ENCODE measurements around the gene CHMP6. TPM values are rescaled to one million over a fixed set of nuclear protein-coding genes. Genes with fewer than 3 reads are reported as not detected.

The CHMP6 gene
- total RNA-seq, 2 experiments from 2014 or later: 7.9 to 23.8 TPM

- Histone ChIP-seq H3K4me1 (ENCODE audit: insufficient read depth, low read length, poor library complexity, severe bottlenecking) (peaks cover 5% of the 10 kb centered on the region), H4K20me1 (ENCODE audit: insufficient read depth, low read length) (0 out of 2 replicates have a peak, but pooled peaks cover 4% of the 10 kb centered on the region), H3K9me2 (ENCODE audit: insufficient read depth, low read length) (no peaks in the 10 kb centered on the region), H3K27ac (ENCODE audit: low read depth, low read length, poor library complexity, severe bottlenecking) (no peak within 1 kb of the TSS), H3K79me2 (ENCODE audit: insufficient read depth, low read depth, low read length) (no peaks in the 10 kb centered on the region), H3K36me3 (ENCODE audit: insufficient read depth, low read length) (no peaks in the 10 kb centered on the region), H3K4me2 (ENCODE audit: low read length) (peak within 1 kb of the TSS; percentile 74), H3K4me3 (ENCODE audit: low read depth, low read length, poor library complexity, severe bottlenecking) (peak within 1 kb of the TSS; percentile 72), H3K9me3 (ENCODE audit: low read length) (no peaks in the 10 kb centered on the region), H2AFZ (ENCODE audit: low read length) (no peak within 1 kb of the TSS)
- TF ChIP-seq EZH2phosphoT487 (IDR thresholded peaks at IDR 0.05; ENCODE audit: borderline replicate concordance, low read depth, low read length): no peak
- peak; percentile 51 for TF ChIP-seq CTCF (conservative IDR thresholded peaks at IDR 0.05; ENCODE audit: low read length)
- BruUV-seq (replicated peaks): no TSS peak
- ChIA-PET POLR2A (no interaction called here), CTCF (ENCODE audit: unreplicated experiment) (interaction anchor here (0.5 kb wide), 1 partner anchor 11 kb away, joined by 3 read pairs; no protein-coding TSS in a partner anchor)
- intact Hi-C loops (cut with micrococcal nuclease; ENCODE audit: unreplicated experiment): no loop called here
- peak; percentile 96 for DNase-seq (ENCODE audit: low spot score)
Measured at GRCh38 chr17:81034779-81035520, 43.3 kb downstream of the CHMP6 start, which contains the start of gene BAIAP2. Gene BAIAP2, plus strand, starts transcription at chr17:81035151. Its CDS starts 104 bp downstream, at chr17:81035255.

- BruUV-seq (replicated peaks): no TSS peak
- CTCF ChIA-PET (ENCODE audit: unreplicated experiment): interaction anchor here (0.5 kb wide), 1 partner anchor 10 kb away, joined by 3 read pairs; no protein-coding TSS in a partner anchor
- H4K20me1 ChIP-seq (ENCODE audit: insufficient read depth, low read length): 0 out of 2 replicates have a peak, but pooled peaks cover 4% of the 10 kb centered on the region
- H3K9me2 ChIP-seq (ENCODE audit: insufficient read depth, low read length): no peaks in the 10 kb centered on the region
- no peak overlapping the region for H2AFZ ChIP-seq (ENCODE audit: low read length)
- H3K27ac ChIP-seq (ENCODE audit: low read depth, low read length, poor library complexity, severe bottlenecking): no peak overlapping the region
- H3K4me1 ChIP-seq (ENCODE audit: insufficient read depth, low read length, poor library complexity, severe bottlenecking): peaks cover 5% of the 10 kb centered on the region
- H3K9me3 ChIP-seq (ENCODE audit: low read length): no peaks in the 10 kb centered on the region
- TF ChIP-seq EZH2phosphoT487 (IDR thresholded peaks at IDR 0.05; ENCODE audit: borderline replicate concordance, low read depth, low read length) (no peak), CTCF (conservative IDR thresholded peaks at IDR 0.05; ENCODE audit: low read length) (no peak)
- intact Hi-C loops (cut with micrococcal nuclease; ENCODE audit: unreplicated experiment): no loop called here
- no peak for DNase-seq (ENCODE audit: low spot score)
- H3K79me2 ChIP-seq (ENCODE audit: insufficient read depth, low read depth, low read length): no peaks in the 10 kb centered on the region
- peak overlapping the region; percentile 38; the same call in 1 of the 2 replicates for H3K4me2 ChIP-seq (ENCODE audit: low read length)
- H3K4me3 ChIP-seq (ENCODE audit: low read depth, low read length, poor library complexity, severe bottlenecking): peak overlapping the region; percentile 72
- H3K36me3 ChIP-seq (ENCODE audit: insufficient read depth, low read length): no peaks in the 10 kb centered on the region
- POLR2A ChIA-PET: no interaction called here
Measured at GRCh38 chr17:81035521-81036196, 44.0 kb downstream of the CHMP6 start.

All from OCI-LY7 (cell line).